Neural cell (in vitro differentiated cells): ENCODE data around the gene ANKRD13B.

ENCODE experiments used
- EP300 ChIP-seq: fragments of 450-650 bp; conservative IDR thresholded peaks from 2 replicates; pipeline ENCODE4 v1.6.1; 2014; ENCODE audit warnings: antibody characterized with exemption, mild to moderate bottlenecking, moderate library complexity; ENCODE audit not compliant: poor library complexity, severe bottlenecking
- EZH2 ChIP-seq: fragments of 200-600, 300-800 bp; shearing (Covaris generic), sonication (generic); IDR thresholded peaks from 2 replicates; pipeline ENCODE4 v1.6.1; 2014; ENCODE audit warnings: antibody characterized with exemption, low read length, borderline replicate concordance, mild to moderate bottlenecking; ENCODE audit not compliant: insufficient read depth, poor library complexity, severe bottlenecking
- TF ChIP-seq, protein P1 (sequence below): fragments of 450-650 bp; IDR thresholded peaks from 2 replicates; pipeline ENCODE4 v1.5.1; 2014; ENCODE audit warnings: antibody characterized with exemption, mild to moderate bottlenecking, moderate library complexity; ENCODE audit not compliant: poor library complexity, severe bottlenecking

DNA sequence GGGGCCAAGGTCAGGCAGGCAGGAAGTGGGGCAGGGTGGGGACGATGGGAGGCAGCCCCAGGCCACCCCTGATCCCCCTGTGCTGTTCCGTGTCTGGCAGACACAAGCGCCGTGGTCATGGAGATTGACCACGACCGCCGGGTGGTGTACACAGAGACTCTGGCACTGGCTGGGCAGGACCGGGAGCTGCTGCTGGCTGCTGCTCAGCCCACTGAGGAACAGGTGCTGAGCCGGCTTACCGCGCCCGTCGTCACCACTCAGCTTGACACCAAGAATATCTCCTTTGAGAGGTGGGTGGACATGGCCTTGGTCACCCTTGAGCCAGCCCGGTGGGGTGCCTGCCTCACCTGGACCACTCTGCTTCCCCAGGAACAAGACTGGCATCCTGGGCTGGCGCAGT lies 16.1 kb downstream of the ANKRD13B start:
- TF ChIP-seq EZH2 (no peak), EP300 (no peak)
- TF ChIP-seq, protein P1, sequence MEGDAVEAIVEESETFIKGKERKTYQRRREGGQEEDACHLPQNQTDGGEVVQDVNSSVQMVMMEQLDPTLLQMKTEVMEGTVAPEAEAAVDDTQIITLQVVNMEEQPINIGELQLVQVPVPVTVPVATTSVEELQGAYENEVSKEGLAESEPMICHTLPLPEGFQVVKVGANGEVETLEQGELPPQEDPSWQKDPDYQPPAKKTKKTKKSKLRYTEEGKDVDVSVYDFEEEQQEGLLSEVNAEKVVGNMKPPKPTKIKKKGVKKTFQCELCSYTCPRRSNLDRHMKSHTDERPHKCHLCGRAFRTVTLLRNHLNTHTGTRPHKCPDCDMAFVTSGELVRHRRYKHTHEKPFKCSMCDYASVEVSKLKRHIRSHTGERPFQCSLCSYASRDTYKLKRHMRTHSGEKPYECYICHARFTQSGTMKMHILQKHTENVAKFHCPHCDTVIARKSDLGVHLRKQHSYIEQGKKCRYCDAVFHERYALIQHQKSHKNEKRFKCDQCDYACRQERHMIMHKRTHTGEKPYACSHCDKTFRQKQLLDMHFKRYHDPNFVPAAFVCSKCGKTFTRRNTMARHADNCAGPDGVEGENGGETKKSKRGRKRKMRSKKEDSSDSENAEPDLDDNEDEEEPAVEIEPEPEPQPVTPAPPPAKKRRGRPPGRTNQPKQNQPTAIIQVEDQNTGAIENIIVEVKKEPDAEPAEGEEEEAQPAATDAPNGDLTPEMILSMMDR, result no peak
